PFSK-1 (cell line): ENCODE data around the gene RAB14.

Experiments
- FOXP2 ChIP-seq: optimal IDR thresholded peaks from 2 replicates; pipeline ENCODE3; 2011; ENCODE audit warnings: borderline replicate concordance, control low read depth, inconsistent platforms; ENCODE audit not compliant: insufficient read depth; ENCODE audit errors: extremely low read length, extremely low read depth
- POLR2AphosphoS5 ChIP-seq: IDR thresholded peaks from 2 replicates; pipeline ENCODE4 v1.6.1; 2012; ENCODE audit warnings: low read depth, mild to moderate bottlenecking, control low read depth, low read length, moderate library complexity
- SIN3A ChIP-seq: IDR thresholded peaks from 2 replicates; pipeline ENCODE4 v1.6.1; 2012; ENCODE audit warnings: mild to moderate bottlenecking, low read length, moderate library complexity, borderline replicate concordance; ENCODE audit not compliant: insufficient read depth
- TAF1 ChIP-seq: IDR thresholded peaks from 2 replicates; pipeline ENCODE4 v1.6.1; 2012; ENCODE audit warnings: low read length, control low read depth, borderline replicate concordance; ENCODE audit not compliant: insufficient read depth
- TF ChIP-seq, protein P1 (sequence below), 2 experiments: IDR thresholded peaks; 2 replicates each; pipeline versions ENCODE4 v1.6.1 to v1.8.0; 2011 to 2012; ENCODE audit warnings: low read depth in 2 of 2, low read length in 2 of 2, control low read depth in 1 of 2, inconsistent platforms in 1 of 2, mild to moderate bottlenecking in 1 of 2, moderate library complexity in 1 of 2; ENCODE audit not compliant: insufficient read depth in 1 of 2

Gene RAB14

DNA sequence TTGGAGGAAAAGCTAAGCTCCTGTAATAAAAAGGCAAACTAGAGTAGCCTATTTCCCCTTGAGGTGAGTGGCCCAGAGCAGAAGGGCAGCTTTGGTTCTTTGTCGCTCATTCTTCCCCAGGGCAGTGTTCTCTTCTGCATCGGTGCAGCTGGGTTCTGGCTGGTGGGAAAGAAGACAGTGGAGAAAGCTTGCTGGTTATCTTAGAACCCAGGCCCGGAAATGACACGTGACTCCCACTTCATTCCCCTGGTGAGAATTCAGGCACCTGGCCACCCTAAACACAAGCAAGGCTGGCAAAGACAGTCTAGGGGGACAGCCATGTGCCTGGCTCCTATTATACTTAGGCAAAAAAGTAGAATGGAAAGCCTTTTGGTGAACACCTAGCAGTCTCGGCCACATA is 33.8 kb upstream of the RAB14 start:
- TF ChIP-seq TAF1 (no peak), FOXP2 (no peak), SIN3A (no peak)

DNA sequence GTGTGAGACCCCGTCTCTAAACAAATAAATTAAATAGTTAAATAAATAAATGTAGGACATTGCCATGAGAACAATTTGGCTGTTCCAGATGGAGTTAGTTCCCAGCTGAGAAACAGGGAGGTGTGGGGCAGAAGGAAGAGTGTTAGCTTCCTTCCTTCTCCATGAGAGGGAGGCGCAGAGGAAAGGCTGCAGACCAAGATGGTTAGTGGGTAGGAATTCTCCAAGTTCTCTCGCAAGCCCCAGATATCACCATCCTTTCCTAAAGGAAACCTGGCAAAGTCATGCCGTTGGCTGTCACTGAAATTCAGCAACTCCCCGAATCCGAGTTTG is 33.1 kb upstream of the RAB14 start:
- TF ChIP-seq FOXP2 (no peak), POLR2AphosphoS5 (no peak), TAF1 (no peak)

DNA sequence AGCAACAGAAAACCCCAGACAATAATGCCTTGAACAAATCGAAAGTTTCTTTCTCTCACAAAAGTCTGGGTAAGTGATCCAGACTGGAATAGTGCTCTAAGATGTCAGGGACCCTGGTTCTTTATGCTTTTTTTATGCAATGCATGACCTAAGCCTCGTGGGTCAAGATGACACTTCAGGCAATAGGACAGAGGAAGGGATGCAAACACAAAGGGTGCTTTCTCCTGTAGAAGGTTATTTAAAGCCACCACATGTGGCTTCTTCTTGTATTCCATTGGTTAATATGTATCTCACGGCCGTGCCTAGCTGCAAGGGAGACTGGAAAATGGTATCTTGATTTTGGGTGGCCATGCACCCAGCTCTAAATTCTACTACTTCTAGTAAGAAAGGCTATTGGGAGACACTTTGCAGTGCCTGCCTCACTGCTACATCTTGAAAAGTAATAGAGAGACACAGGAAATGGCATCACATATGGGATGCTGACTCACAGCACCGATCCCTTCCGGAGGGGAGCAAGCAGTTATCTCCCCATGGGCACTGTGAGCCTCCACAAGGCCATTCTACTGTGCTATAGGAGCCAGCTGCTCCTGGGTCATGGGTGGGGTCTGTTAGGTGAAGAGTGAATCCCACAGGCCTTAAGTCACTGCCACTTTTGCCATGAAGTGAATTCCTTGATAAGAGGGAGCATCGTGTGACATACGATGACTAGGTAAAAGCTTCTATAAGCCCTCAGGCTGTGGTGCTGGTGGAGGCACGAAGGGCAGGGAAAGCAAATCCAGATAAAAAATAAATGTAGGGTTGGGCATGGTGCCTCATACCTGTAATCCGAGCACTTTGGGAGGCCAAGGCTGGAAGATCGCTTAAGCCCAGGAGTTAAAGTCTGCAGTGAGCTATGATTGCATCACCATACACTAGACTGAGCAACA is 32.5 kb upstream of the RAB14 start:
- TF ChIP-seq, protein P1, sequence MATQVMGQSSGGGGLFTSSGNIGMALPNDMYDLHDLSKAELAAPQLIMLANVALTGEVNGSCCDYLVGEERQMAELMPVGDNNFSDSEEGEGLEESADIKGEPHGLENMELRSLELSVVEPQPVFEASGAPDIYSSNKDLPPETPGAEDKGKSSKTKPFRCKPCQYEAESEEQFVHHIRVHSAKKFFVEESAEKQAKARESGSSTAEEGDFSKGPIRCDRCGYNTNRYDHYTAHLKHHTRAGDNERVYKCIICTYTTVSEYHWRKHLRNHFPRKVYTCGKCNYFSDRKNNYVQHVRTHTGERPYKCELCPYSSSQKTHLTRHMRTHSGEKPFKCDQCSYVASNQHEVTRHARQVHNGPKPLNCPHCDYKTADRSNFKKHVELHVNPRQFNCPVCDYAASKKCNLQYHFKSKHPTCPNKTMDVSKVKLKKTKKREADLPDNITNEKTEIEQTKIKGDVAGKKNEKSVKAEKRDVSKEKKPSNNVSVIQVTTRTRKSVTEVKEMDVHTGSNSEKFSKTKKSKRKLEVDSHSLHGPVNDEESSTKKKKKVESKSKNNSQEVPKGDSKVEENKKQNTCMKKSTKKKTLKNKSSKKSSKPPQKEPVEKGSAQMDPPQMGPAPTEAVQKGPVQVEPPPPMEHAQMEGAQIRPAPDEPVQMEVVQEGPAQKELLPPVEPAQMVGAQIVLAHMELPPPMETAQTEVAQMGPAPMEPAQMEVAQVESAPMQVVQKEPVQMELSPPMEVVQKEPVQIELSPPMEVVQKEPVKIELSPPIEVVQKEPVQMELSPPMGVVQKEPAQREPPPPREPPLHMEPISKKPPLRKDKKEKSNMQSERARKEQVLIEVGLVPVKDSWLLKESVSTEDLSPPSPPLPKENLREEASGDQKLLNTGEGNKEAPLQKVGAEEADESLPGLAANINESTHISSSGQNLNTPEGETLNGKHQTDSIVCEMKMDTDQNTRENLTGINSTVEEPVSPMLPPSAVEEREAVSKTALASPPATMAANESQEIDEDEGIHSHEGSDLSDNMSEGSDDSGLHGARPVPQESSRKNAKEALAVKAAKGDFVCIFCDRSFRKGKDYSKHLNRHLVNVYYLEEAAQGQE (IDR thresholded peaks at IDR 0.05; ENCODE audit: insufficient read depth in 1 of 2, low read depth in 2 of 2, low read length in 2 of 2) = no peak
- TF ChIP-seq FOXP2 = no peak
- TF ChIP-seq SIN3A = no peak
- TF ChIP-seq TAF1 = no peak
- TF ChIP-seq POLR2AphosphoS5 = no peak

DNA sequence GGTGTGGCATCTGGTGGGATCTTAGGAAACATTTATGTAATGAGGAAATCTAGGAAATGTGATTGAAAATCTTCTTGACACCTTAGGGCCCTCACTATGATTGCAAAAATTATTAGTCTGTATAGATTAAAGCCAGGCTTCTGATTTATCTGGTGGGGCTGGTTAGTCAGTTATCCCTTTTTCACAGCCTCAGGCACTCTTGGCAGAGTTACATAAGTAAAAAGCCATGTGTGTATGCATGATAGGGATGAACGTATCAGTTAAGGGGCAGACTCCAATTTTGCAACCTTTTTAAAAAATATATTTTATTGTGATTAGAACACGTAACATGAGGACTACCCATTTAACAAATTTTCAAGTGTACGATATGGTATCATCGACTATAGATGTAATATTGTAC is 30.6 kb upstream of the RAB14 start:
- TF ChIP-seq FOXP2 (no peak), SIN3A (no peak), TAF1 (no peak), POLR2AphosphoS5 (no peak)
- TF ChIP-seq, protein P1 (IDR thresholded peaks at IDR 0.05; ENCODE audit: insufficient read depth in 1 of 2, low read depth in 2 of 2, low read length in 2 of 2) = no peak

DNA sequence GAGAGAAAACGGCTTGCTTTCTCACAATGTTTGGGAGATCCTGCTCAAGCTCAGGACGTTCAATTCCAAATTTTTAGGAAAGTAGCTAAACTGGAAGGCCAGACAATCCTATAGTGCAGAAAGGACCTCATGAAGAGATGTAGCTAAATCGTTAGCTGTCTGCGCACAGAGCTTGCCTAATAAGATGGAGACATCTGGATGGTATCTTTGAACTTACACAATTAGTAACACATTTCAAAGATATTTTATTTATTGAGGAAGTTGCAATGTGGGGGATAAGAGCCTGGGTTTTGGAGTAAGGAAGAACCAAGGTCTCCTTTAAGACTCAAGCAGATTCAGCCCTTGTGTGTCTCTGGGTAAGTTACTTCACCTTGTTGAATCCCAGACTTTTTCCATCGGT is 28.6 kb upstream of the RAB14 start:
- TF ChIP-seq TAF1 = no peak
- no peak for TF ChIP-seq FOXP2
- TF ChIP-seq, protein P1 (IDR thresholded peaks at IDR 0.05; ENCODE audit: insufficient read depth in 1 of 2, low read depth in 2 of 2, low read length in 2 of 2) = no peak

DNA sequence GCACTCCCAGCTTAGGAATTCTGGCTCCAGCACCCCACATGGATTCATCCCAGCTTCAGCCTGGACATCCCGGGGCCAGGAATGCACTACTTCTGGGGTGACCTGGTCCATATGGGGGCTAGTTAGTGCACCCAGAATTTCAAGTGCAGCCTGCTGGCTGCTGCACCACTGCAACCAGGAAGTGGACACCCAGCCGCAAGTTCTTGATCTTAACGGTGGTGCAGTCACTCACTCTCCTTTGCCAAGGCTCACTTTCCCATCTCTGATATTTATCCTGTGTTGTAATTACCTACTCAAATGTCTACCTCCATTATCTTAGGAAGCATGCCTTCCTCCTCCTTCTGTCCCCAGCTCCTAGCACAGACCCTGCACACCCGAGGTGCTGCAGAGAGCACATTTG is 26.2 kb upstream of the RAB14 start:
- TF ChIP-seq POLR2AphosphoS5 = no peak
- TF ChIP-seq TAF1 = no peak
- TF ChIP-seq FOXP2 = no peak
- TF ChIP-seq, protein P1 (IDR thresholded peaks at IDR 0.05; ENCODE audit: insufficient read depth in 1 of 2, low read depth in 2 of 2, low read length in 2 of 2) = no peak
- no peak for TF ChIP-seq SIN3A
